ENCODE measurements around the gene SFT2D3.

SFT2D3 gene

GRCh38 chr2:127681976-127682857 is 19.1 kb upstream of the SFT2D3 start:
- no peak for DNase-seq (ENCODE audit: low read depth in 2 of 2)

DNA sequence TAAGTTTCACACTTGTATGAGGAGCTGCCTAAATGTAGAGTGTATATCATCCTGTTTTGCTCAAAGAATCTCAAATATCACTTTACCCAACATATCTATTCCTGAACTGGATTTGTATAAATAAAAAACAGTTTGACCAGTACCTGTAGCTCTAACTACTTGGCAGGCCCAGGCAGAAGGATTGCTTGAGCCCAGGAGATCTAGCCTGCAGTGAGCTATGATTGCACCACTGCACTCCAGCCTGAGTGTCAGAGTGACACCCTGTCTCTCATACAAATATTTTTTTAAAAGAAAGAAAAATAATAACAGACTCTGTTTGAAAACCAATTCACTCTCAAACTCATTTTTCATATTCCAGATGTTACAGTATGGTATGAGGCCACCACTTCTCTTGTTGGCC is 18.2 kb upstream of the SFT2D3 start:
- no peak for DNase-seq (ENCODE audit: low read depth in 2 of 2)

DNA sequence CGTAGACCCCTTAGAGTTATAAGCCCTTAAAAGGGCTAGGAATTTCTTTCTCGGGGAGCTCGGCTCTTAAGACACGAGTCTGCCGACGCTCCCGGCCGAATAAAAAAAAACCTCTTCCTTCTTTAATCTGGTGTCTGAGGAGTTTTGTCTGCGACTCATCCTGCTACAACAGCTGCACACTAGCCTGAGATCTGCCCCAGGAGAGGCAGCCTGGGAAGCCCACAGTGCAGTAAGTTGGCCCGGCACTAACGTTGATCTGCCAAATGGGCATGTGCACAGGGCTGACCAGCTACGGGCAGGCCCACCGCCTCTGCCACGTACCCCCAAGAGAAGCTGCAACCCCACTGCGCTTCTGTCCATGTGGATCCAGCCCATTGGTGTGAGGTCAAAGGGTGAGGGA is 17.5 kb upstream of the SFT2D3 start:
- no peak for DNase-seq (ENCODE audit: low read depth in 2 of 2)

GRCh38 chr2:127685410-127686080 is 15.8 kb upstream of the SFT2D3 start:
- no peak for DNase-seq (ENCODE audit: low read depth in 2 of 2)

DNA sequence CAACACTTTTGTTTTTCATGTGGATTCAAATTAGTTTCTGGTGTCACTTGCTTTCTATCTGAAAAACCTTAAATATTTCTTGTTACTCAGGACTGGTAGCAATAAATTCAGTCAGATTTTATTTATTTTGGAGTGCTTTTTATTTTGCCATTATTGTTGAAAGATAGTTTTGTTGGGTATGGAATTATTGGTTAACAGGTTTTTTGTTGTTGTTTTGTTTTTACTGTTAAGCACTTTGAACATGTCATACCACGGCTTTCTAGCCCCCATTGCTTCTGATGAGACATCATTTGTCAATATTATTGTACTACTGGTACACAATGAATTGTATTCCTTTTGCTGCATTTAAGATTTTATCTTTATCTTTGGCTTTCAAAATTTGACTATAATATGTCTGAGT is 12.9 kb upstream of the SFT2D3 start:
- DNase-seq (ENCODE audit: low read depth in 2 of 2): no peak

DNA sequence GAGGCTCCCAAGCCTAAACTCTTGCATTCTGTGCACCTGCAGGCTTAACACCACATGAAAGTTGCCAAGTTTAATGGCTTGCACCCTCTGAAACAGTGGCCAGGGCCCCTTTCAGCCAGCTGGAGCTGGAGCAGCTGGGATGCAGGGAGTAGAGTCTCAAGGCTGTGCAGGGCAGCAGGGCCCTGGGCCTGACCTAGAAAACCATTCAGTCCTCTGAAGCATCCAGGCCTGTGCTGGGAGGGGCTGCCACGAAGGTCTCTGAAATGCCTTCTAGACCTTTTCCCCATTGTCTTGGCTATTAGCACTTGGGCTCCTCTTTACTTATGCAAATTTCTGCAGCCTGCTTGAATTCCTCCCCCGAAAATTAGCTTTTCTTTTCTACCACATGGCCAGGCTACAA is 10.6 kb upstream of the SFT2D3 start:
- no peak for DNase-seq (ENCODE audit: low read depth in 2 of 2)

DNA sequence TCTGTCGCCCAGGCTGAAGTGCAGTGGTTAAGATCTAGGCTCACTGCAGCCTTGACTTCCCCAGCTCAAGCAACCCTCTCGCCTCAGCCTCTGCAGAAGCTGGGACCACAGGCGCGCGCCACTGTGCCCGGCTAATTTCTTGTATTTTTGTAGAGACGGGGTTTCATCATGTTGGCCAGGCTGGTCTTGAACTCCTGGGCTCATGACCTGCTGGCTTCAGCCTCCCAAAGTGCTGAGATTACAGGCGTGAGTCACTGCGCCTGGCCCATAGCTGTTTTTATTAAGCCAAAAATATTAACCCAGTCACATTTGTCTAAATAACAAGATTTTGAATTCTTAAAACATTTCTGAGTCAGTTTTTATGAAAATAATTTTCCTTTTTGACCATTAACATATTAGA is 6.3 kb upstream of the SFT2D3 start:
- DNase-seq (ENCODE audit: low read depth in 2 of 2): no peak

GRCh38 chr2:127695491-127696472 is 5.5 kb upstream of the SFT2D3 start:
- DNase-seq (ENCODE audit: low read depth in 2 of 2): peak in 1 of 2 donors; percentile 36

DNA sequence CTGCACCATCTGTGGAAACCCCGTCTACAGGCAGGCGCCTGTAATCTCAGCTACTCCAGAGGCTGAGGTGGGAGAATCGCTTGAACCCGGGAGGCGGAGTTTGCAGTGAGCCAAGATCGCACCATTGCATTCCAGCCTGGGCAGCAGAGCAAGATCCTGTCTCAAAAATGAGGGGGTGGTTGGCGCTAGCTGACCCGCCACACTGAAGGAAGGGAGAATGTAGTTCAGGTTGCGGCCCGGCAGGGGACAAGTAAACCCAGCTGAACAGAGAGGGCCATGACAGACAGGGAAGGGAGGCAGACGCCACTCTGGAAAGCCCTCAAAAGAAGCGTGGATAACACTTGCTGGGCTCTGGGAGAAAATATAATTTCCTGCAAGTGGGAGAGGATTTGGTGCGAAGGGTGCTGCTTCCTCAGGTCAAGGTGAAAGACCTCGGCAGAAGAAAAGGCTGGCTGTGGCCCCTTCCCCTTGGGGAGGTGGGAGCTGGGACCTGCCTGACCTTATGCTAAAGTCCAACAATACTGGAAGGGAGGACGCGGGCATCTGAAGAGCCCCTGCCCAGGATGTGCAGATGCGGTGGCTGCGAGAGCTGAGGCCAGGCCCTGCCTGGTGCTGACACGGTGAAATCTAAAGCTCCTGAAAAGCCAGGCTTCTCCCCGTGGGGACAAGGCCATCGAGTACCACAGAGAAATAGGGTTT is 3.7 kb upstream of the SFT2D3 start:
- DNase-seq (ENCODE audit: low read depth in 2 of 2): no peak

GRCh38 chr2:127698553-127699355 is 2.5 kb upstream of the SFT2D3 start:
- DNase-seq (ENCODE audit: low read depth in 2 of 2): no peak

DNA sequence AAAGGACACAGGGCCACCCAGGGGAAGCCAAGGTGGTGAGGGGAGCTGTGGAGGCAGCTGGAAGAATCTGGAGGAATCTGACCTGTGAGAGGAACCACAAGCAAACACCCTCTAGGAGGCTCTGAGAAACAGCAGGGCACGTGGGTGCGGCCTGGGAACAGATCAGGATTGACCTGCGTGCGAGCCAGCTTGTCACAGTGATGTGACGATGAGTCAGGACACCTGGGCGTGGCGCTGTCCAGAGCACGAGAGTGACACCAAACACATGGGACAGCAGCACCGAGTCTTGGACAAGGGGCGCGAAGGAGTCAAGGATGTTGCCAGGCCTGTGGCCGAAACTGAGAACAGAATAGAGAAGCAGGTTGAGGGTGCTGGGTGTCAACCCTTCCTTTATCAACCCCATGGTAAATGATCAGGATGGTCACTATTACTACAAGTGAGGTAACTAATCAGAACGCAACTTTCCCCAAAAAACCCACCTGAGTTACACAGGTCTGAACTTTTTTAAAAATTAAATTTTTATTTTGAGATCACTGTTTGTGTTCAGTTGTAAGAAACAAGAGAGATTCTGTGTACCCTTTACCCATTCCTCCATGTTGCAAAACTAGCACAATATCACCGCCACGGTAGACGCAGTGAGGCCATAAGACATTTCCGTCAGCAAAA is 637 bp upstream of the SFT2D3 start:
- no peak for DNase-seq (ENCODE audit: low read depth in 2 of 2)

GRCh38 chr2:127701651-127702394 is 526 bp downstream of the SFT2D3 start:
- peak; percentile 57 for DNase-seq (ENCODE audit: low read depth in 2 of 2)

- DNase-seq (ENCODE audit: low read depth in 2 of 2): no peak
These were observed 1.2 kb downstream of the SFT2D3 start for GRCh38 chr2:127702395-127703009.

GRCh38 chr2:127703282-127703681 is 2.0 kb downstream of the SFT2D3 start:
- DNase-seq (ENCODE audit: low read depth in 2 of 2): no peak

- no peak for DNase-seq (ENCODE audit: low read depth in 2 of 2)
These were observed 3.5 kb downstream of the SFT2D3 start for GRCh38 chr2:127704641-127705390.

GRCh38 chr2:127705391-127706065 is 4.2 kb downstream of the SFT2D3 start:
- DNase-seq (ENCODE audit: low read depth in 2 of 2): no peak

GRCh38 chr2:127706215-127706990 is 5.1 kb downstream of the SFT2D3 start:
- no peak for DNase-seq (ENCODE audit: low read depth in 2 of 2)
